Measurements from ENCODE around the gene RNF41. TPM values are rescaled to one million over a fixed set of nuclear protein-coding genes. Genes with fewer than 3 reads are reported as not detected.

The RNF41 gene
- polyA plus RNA-seq, 1 of the 3 experiments (the other 2 are of a cell fraction): 127 TPM

DNA sequence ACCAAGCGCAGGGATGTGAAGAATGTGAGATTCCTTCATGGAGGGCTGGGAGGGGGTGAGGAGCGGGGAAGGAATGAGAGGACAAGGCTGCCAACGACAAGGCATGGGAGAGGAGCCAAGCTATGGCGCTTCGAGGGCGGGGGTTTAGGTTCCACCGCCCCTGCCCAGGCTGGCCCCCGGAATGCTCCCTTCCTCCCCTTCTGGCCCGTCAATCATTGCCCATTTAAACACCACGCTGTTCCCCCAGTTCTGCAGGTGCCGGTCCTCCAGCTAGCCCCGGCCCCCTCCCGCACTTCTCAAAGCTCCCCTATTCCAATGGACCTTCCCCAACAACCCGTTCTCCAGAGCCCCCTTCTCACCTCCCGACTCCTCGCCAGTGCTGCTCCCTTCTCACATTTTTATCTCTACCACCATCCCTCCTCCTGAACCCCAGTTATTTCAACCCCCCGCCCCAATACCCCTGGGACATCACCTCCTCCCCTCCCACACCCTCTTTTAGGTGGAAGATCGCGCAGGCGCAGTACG, 428 bp downstream of the RNF41 start (continued):
- TF ChIP-seq, protein P1, sequence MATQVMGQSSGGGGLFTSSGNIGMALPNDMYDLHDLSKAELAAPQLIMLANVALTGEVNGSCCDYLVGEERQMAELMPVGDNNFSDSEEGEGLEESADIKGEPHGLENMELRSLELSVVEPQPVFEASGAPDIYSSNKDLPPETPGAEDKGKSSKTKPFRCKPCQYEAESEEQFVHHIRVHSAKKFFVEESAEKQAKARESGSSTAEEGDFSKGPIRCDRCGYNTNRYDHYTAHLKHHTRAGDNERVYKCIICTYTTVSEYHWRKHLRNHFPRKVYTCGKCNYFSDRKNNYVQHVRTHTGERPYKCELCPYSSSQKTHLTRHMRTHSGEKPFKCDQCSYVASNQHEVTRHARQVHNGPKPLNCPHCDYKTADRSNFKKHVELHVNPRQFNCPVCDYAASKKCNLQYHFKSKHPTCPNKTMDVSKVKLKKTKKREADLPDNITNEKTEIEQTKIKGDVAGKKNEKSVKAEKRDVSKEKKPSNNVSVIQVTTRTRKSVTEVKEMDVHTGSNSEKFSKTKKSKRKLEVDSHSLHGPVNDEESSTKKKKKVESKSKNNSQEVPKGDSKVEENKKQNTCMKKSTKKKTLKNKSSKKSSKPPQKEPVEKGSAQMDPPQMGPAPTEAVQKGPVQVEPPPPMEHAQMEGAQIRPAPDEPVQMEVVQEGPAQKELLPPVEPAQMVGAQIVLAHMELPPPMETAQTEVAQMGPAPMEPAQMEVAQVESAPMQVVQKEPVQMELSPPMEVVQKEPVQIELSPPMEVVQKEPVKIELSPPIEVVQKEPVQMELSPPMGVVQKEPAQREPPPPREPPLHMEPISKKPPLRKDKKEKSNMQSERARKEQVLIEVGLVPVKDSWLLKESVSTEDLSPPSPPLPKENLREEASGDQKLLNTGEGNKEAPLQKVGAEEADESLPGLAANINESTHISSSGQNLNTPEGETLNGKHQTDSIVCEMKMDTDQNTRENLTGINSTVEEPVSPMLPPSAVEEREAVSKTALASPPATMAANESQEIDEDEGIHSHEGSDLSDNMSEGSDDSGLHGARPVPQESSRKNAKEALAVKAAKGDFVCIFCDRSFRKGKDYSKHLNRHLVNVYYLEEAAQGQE (IDR thresholded peaks at IDR 0.05; ENCODE audit: low read depth, low read length): 0 out of 2 replicates have a peak, but pooled peaks have one; percentile 47
- TF ChIP-seq JUND (IDR thresholded peaks at IDR 0.05) (no peak), RAD21 (IDR thresholded peaks at IDR 0.05; ENCODE audit: low read length) (no peak), TEAD4 (IDR thresholded peaks at IDR 0.05; ENCODE audit: borderline replicate concordance, insufficient read depth) (0 out of 2 replicates have a peak, but pooled peaks have one; percentile 40), FOSL2 (IDR thresholded peaks at IDR 0.05; ENCODE audit: borderline replicate concordance, low read depth) (no peak)
- TF ChIP-seq, protein P2, sequence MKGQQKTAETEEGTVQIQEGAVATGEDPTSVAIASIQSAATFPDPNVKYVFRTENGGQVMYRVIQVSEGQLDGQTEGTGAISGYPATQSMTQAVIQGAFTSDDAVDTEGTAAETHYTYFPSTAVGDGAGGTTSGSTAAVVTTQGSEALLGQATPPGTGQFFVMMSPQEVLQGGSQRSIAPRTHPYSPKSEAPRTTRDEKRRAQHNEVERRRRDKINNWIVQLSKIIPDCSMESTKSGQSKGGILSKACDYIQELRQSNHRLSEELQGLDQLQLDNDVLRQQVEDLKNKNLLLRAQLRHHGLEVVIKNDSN (IDR thresholded peaks at IDR 0.05; ENCODE audit: borderline replicate concordance, low read depth): no peak

DNA sequence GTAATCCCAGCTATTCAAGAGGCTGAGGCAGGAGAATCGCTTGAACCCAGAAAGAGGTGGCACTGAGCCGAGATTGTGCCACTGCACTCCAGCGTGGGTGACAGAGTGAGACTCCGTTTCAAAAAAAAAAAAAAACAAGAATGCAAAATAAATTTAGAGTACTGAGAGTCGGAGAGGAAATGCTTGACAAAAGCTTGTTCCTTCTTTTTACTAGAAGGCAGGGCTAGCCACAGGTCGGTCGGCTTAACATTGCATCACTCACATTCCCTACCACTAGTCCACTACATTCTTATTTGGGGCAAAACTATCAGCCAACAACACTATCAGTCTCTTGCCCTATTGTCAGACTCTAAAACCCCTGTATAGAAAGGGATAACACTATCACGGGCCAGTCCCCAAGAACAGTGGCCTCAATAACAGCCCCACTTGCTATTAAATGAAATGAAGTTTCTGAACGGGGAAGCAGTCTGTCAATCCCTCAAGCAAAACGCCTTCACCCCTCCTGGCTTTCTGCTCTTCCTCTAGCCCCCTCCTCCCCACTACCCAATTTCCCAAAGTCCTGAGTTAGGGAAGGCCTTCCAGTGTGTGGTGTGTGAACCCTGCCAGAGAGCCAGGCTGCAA, 1.0 kb downstream of the RNF41 start:
- H3K27me3 ChIP-seq (ENCODE audit: insufficient read depth): no peaks in the 10 kb centered on the region
- no peak for DNase-seq
- H3K79me2 ChIP-seq (ENCODE audit: insufficient read depth): peaks cover 53% of the 10 kb centered on the region
- POLR2A ChIA-PET: interaction anchor here (0.7 to 3.0 kb wide), 5 partner anchors 13 to 93 kb away, joined by 3 to 23 read pairs (median 7); partner anchors contain the start of genes COQ10A, ESYT1 and SMARCC2
- H3K4me2 ChIP-seq: peak overlapping the region; percentile 80
- H3K36me3 ChIP-seq (replicated peaks in 1 of 2; ENCODE audit: control insufficient read depth in 1 of 2, insufficient read depth in 2 of 2, low read length in 1 of 2): peaks cover 5 to 7% of the 10 kb centered on the region in 2 experiments
- WGBS (ENCODE audit: low lambda C conversion rate): 25% methylated on average over 10 of the region's 10 CpGs
- peaks cover 22% of the 10 kb centered on the region for H3F3A ChIP-seq (replicated peaks; ENCODE audit: insufficient read depth)
- peak overlapping the region; percentile 93 to 98 for H3K27ac ChIP-seq (ENCODE audit: low read depth in 2 of 2, low read length in 1 of 2)
- CTCF ChIA-PET: interaction anchor here (1.4 to 4.1 kb wide), 5 partner anchors 14 to 244 kb away, joined by 4 to 47 read pairs (median 23); partner anchors contain the start of genes ANKRD52, SMARCC2 and ZC3H10
- no peak for TF ChIP-seq GABPA (IDR thresholded peaks at IDR 0.05; ENCODE audit: low read depth)
- TF ChIP-seq, protein P3, sequence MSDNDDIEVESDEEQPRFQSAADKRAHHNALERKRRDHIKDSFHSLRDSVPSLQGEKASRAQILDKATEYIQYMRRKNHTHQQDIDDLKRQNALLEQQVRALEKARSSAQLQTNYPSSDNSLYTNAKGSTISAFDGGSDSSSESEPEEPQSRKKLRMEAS (IDR thresholded peaks at IDR 0.05; ENCODE audit: low read depth): no peak
- TF ChIP-seq POLR2AphosphoS5 (IDR thresholded peaks at IDR 0.05; ENCODE audit: low read depth, low read length): peak; percentile 54; the same call in 1 of the 2 replicates
- H3K9ac ChIP-seq: peak overlapping the region; percentile 96
- H3K9me2 ChIP-seq: no peaks in the 10 kb centered on the region
- no peaks in the 10 kb centered on the region for H3K9me3 ChIP-seq
- H4K20me1 ChIP-seq (ENCODE audit: insufficient read depth): no peaks in the 10 kb centered on the region
- peak overlapping the region; percentile 71 to 85 for H3K4me3 ChIP-seq (ENCODE audit: low read depth in 2 of 2, low read length in 1 of 2)
- peaks cover 13 to 22% of the 10 kb centered on the region in 2 experiments; a peak in 2 of 4 replicates for H3K4me1 ChIP-seq (ENCODE audit: control insufficient read depth in 1 of 2, insufficient read depth in 2 of 2, low read depth in 1 of 2, low read length in 1 of 2)
- no peak overlapping the region for H2AFZ ChIP-seq (ENCODE audit: low read depth)
